Large intestine (tissue), 3 donors: ENCODE data around the gene USP24. TPM values are rescaled to one million over a fixed set of nuclear protein-coding genes. Genes with fewer than 3 reads are reported as not detected.

Source experiments
- DNase-seq, 2 donors: peaks; one replicate each; pipeline versions ENCODE4 v3.0.0 to v3.0.0-alpha.2; 2013
- H3K27ac ChIP-seq: one replicate; pipeline ENCODE4 v1.5.1; 2013; ENCODE audit warnings: low read length
- H3K27me3 ChIP-seq: 2 replicates; pipeline ENCODE4 v1.6.1; 2013; ENCODE audit warnings: low read length; ENCODE audit not compliant: control insufficient read depth, insufficient read depth
- H3K36me3 ChIP-seq: 2 replicates; pipeline ENCODE4 v1.6.1; 2013; ENCODE audit warnings: low read length; ENCODE audit not compliant: control insufficient read depth, insufficient read depth
- H3K4me1 ChIP-seq: one replicate; pipeline ENCODE4 v1.6.1; 2013; ENCODE audit warnings: low read length; ENCODE audit not compliant: control insufficient read depth, insufficient read depth
- H3K4me3 ChIP-seq: one replicate; pipeline ENCODE4 v1.5.1; 2013; ENCODE audit warnings: low read length
- H3K9me3 ChIP-seq: one replicate; pipeline ENCODE4 v1.6.1; 2013; ENCODE audit warnings: mild to moderate bottlenecking, low read depth, low read length, moderate library complexity; ENCODE audit not compliant: control insufficient read depth
- WGBS: methylation state at CpG from one replicate; pipeline ENCODE4 v1.1.5; 2013; ENCODE audit warnings: low lambda C conversion rate; ENCODE audit not compliant: insufficient coverage; 5-methylcytosine and 5-hydroxymethylcytosine counted together
- polyA plus RNA-seq: library from polyadenylated mRNA; unstranded; fragments of 120-200 nt; gene quantifications from one replicate; pipeline ENCODE4 v1.2.1, GENCODE V29; 2013

Gene USP24
- polyA plus RNA-seq, 1 donor, result 37.6 TPM

DNA sequence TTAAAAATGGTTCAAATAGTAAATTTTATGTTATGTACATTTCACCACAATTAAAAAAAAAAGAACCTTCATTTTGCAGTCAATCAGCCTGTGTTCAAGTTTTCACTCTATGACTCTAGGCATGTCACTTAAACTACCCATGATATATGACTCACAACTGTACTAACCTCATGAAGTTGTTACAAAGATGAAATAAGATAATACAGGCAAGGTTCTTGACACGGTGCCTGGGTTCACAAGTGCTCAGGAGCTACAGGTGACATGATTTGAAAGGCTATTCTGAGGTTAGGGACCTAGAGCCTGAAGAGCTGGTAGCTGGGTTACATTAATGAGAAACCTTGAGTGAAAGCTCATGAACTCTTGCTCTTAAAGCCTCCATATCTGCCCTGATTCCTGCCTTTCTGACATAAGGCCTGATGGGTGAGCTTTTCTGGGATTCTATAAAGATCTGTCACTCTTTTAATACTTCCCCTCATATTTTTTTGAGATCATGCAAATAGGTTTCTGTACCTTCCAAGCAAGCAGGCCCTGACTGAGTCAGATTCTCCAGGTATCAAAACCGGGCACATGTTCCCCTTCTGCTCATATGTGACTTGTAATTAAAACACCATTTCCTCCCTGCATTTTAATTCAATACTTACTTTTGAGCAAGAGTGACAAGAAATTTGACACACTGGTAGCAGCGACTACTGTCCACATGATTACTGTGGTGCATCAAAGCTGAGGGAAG lies 141.8 kb downstream of the USP24 start:
- H3K27ac ChIP-seq, result no peak overlapping the region
- H3K27me3 ChIP-seq, result no peaks in the 10 kb centered on the region
- no peaks in the 10 kb centered on the region for H3K4me1 ChIP-seq
- no CpG with 5 or more reads among the region's 3 CpGs for WGBS
- DNase-seq, result no peak
- H3K36me3 ChIP-seq, result peaks cover 81% of the 10 kb centered on the region
- no peak overlapping the region for H3K4me3 ChIP-seq
- H3K9me3 ChIP-seq, result no peaks in the 10 kb centered on the region

DNA sequence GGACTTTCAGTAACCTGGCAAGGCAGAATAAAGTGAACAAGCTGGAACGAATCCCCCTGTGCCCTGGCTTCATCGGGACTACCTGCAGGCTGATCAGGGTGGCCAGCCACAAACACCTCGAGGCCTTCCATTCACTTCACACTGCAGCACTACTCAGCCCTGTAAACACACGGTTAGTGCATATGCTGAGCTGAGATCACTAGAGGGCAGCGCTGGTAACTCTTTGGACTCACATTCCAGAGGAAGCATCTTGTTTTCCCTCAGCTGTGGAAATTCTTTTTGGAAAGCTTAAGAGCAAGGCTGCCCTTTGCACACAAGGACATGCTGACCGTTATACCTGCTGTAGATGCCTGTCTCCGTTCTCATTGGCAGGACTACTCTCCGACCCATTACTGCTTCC lies 143.7 kb downstream of the USP24 start:
- DNase-seq, result peak in 1 of 2 donors; percentile 31
- no CpG with 5 or more reads among the region's 8 CpGs for WGBS
- Histone ChIP-seq H3K27ac (no peak overlapping the region), H3K36me3 (peaks cover 84% of the 10 kb centered on the region), H3K4me1 (no peaks in the 10 kb centered on the region), H3K4me3 (no peak overlapping the region), H3K27me3 (no peaks in the 10 kb centered on the region), H3K9me3 (no peaks in the 10 kb centered on the region)

DNA sequence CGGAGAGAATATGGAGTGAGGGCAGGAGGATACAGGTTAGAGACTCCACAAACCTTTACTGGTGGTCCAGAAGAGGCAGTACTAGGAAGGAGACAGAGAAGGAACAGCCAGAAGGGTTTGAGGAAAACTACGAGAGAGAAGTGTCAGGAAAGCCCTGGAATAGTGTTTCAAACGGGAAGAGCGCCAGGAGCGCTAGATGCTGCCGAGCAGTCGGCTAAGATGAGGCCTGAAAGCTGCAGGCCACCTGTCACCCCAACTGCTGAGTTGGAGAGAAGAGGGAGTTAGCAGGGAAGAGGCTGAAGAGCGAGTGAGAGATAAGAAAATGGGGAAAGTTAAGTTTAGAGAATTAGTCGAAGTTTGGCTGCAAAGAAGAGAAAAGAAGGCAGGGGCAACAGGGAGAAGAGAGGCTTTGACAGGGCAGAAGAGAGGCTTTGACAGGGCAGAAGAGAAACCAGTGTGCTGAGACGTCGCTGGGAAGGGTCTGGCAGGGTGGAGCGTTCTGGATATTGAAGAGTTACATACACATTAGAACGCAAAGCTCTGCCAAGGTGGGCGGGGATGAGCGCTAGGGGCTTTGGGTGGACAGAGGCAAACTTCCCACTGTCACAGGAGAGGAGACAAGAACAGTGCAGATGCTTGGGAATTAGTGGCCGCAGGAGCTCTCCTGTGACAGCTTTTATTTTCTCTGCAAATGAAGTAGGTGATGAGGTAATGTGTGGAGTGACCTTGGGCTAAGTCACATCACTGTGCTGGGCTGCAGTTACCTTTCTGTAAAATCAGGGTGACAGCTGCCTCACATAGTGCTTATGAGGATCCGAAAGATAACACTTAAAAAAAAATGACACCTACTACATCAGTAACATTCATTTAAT lies 144.6 kb downstream of the USP24 start:
- no peak for DNase-seq
- Histone ChIP-seq H3K4me3 (no peak overlapping the region), H3K4me1 (no peaks in the 10 kb centered on the region), H3K27ac (no peak overlapping the region), H3K36me3 (peaks cover 84% of the 10 kb centered on the region), H3K9me3 (no peaks in the 10 kb centered on the region), H3K27me3 (no peaks in the 10 kb centered on the region)
- WGBS, result 87% methylated on average over 4 of the region's 17 CpGs

DNA sequence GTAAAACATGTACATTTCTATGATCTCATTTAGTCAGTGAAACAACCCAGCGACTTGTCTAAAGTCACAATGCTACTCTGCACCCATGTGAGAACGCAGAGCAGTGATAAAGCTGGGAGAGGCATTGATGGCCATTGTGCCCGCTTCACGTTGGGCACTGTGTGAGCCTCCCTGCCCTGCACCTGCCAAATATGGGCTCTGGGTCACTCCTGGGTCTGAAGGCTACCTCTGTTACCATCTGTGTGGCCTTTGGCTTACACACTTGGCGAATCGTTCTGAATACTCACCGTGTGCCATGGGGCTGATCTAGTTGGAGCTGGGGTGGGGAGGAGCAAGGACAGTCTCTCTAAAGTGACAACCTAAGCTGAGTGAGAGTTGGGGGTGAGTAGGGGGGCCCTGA lies 145.9 kb downstream of the USP24 start:
- WGBS, result no CpG with 5 or more reads among the region's 7 CpGs
- Histone ChIP-seq H3K27ac (no peak overlapping the region), H3K27me3 (no peaks in the 10 kb centered on the region), H3K9me3 (no peaks in the 10 kb centered on the region), H3K36me3 (peaks cover 75% of the 10 kb centered on the region), H3K4me1 (no peaks in the 10 kb centered on the region), H3K4me3 (no peak overlapping the region)
- no peak for DNase-seq

DNA sequence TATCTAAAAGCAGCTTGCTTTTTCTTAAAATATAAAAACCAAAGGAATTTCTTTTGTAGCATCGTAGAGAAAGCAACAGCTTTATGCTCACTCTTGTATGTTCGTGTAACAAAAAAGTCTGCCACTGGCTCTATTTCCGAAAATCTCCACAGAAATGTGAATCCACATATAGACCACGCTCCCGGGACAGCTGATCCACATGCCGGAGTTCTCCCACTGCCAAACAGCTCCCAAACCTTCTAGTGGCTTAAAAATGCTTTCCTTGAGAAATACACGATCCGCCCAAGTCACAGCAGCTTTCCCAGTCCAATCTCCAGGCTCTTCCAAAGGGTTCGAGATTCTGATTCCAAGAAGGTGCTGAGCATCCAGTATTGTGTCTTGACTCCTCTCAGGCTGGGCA lies 146.5 kb downstream of the USP24 start:
- no peak for DNase-seq
- H3K4me3 ChIP-seq, result no peak overlapping the region
- WGBS, result 100% methylated on average over 2 of the region's 9 CpGs
- H3K27ac ChIP-seq, result no peak overlapping the region
- H3K27me3 ChIP-seq, result no peaks in the 10 kb centered on the region
- H3K36me3 ChIP-seq, result peaks cover 69% of the 10 kb centered on the region
- no peaks in the 10 kb centered on the region for H3K9me3 ChIP-seq
- no peaks in the 10 kb centered on the region for H3K4me1 ChIP-seq

DNA sequence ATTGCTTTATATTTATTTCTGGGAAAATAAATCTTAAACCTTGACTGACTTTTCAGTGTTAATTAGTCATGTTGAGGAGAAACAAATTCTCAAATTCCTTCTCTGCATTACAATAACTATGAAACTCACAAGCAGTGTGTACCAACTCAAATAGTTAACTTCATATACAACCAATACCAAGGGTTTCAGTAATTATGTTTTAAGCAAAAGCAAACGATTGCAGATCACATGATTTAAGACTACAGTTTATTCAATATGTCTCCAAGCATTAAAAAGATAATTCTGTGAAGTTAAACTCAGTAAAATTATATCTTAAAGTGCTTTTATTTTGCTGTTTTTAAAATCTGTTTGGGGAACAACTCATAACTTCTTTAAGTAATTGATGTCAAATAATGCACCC lies 147.2 kb downstream of the USP24 start:
- H3K9me3 ChIP-seq, result no peaks in the 10 kb centered on the region
- H3K36me3 ChIP-seq, result peaks cover 62% of the 10 kb centered on the region
- H3K4me1 ChIP-seq, result no peaks in the 10 kb centered on the region
- H3K27ac ChIP-seq, result no peak overlapping the region
- DNase-seq, result no peak
- no CpG with 5 or more reads among the region's 1 CpG for WGBS
- no peaks in the 10 kb centered on the region for H3K27me3 ChIP-seq
- H3K4me3 ChIP-seq, result no peak overlapping the region

DNA sequence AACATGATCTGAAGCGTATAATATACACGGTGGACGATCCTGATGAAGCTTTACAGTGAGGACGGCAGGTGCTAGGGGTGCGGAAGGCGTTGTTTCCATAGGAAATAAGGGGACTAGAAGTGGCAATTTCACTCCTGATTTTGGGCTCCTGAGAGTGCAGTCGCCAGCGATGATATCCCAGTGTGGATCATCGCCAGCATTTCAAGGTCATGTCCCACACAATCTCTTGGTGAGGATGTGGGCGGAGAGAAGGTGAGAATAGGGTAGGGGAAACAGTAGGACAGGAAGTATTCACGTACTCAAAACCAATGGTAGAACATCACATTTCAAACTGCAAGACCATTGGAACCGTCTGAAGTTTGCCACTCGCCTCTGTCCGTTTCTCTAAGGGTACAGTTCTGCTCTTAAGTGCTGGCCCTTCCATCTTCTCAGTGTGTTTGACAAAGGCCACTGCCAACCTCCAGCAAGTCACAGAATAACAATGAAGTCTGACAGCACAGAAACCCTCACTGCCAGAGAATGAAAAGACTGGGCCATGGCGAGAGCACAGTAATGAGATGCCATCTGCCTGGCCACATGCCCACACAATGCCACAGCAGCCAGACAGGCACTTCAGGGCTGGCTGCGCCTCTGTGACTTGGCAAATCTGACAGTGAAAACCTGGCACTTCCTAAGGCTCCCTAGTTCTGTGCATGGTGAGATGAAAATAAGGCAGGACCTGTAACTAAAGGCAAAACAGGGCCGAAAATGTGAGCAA lies 148.0 kb downstream of the USP24 start:
- H3K4me1 ChIP-seq, result no peaks in the 10 kb centered on the region
- 84% methylated on average over 4 of the region's 17 CpGs for WGBS
- no peaks in the 10 kb centered on the region for H3K9me3 ChIP-seq
- no peak overlapping the region for H3K27ac ChIP-seq
- peaks cover 55% of the 10 kb centered on the region for H3K36me3 ChIP-seq
- H3K4me3 ChIP-seq, result no peak overlapping the region
- H3K27me3 ChIP-seq, result no peaks in the 10 kb centered on the region
- no peak for DNase-seq

DNA sequence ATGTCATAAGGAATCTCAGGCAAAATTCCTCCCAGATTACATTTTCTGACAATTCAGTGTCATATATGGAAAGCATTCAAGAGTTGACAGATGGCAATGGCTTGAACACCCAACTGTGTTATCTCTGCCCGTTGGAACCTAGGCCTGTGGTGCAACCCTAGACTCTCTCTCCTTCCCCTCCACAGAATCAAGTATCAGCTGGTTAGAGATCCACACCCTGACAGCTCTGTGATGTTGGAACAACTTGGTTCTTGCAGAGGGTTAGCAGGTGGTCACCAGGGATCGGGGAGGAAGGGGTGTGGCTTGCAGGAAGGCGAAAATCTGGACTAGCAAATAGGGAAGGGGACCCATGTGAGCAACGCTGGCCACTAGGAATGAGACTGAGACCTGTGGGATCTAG lies 149.5 kb downstream of the USP24 start:
- no peak overlapping the region for H3K27ac ChIP-seq
- no peaks in the 10 kb centered on the region for H3K27me3 ChIP-seq
- WGBS, result no CpG with 5 or more reads among the region's 4 CpGs
- H3K9me3 ChIP-seq, result no peaks in the 10 kb centered on the region
- no peak overlapping the region for H3K4me3 ChIP-seq
- peaks cover 40% of the 10 kb centered on the region for H3K36me3 ChIP-seq
- DNase-seq, result no peak
- H3K4me1 ChIP-seq, result no peaks in the 10 kb centered on the region

DNA sequence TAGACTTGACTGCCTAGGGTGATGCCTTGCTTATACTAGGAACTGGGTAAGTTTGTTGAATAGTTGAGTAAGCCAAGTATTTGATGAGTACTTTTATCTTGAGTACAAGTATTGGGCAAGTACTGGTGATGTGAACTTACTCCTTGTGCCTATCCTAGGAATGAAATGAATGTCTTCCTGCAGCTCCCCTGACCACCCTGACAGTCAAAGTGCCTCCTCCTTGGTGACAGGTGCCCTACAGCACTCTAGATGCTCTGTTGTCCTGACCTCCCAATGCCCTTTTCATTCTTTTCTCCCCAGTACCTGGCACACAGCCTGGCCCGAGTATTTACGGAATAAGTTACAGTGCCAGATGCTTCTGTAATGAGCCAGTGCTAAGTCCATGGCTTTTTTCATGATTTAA lies 150.3 kb downstream of the USP24 start:
- DNase-seq, result no peak
- H3K4me1 ChIP-seq, result no peaks in the 10 kb centered on the region
- peaks cover 33% of the 10 kb centered on the region for H3K36me3 ChIP-seq
- WGBS, result no CpG with 5 or more reads among the region's 2 CpGs
- no peaks in the 10 kb centered on the region for H3K27me3 ChIP-seq
- no peak overlapping the region for H3K4me3 ChIP-seq
- no peaks in the 10 kb centered on the region for H3K9me3 ChIP-seq
- no peak overlapping the region for H3K27ac ChIP-seq

DNA sequence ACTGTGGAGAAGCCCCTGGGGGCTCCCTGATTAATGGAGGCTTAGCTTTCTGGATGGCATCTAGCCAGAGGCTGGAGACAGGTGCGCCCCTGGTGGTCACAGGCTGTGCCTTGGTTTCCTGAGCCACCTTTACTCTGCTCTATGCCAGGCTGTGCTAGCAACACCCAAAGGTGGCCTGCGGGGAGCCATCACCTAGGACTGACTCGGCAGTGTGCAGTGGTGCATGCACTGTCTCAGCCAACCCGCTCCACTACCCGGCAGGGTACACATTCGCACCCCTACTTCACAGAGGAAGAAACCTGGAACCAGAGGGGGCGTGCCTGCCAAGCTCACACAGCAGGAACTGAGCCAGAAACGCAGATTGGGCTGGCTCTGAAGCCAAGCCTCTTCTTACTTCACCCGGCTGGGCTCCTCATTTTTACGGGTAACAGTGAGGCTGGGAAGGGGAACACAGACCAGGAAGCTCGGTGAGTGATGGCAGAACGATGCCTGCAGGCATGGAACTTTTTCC lies 151.0 kb downstream of the USP24 start:
- Histone ChIP-seq H3K4me1 (no peaks in the 10 kb centered on the region), H3K27ac (no peak overlapping the region), H3K27me3 (no peaks in the 10 kb centered on the region), H3K9me3 (no peaks in the 10 kb centered on the region), H3K36me3 (peaks cover 26% of the 10 kb centered on the region), H3K4me3 (no peak overlapping the region)
- DNase-seq, result no peak
- WGBS, result no CpG with 5 or more reads among the region's 12 CpGs
